Measurements from ENCODE around the gene PIK3C2G.

PIK3C2G gene

DNA sequence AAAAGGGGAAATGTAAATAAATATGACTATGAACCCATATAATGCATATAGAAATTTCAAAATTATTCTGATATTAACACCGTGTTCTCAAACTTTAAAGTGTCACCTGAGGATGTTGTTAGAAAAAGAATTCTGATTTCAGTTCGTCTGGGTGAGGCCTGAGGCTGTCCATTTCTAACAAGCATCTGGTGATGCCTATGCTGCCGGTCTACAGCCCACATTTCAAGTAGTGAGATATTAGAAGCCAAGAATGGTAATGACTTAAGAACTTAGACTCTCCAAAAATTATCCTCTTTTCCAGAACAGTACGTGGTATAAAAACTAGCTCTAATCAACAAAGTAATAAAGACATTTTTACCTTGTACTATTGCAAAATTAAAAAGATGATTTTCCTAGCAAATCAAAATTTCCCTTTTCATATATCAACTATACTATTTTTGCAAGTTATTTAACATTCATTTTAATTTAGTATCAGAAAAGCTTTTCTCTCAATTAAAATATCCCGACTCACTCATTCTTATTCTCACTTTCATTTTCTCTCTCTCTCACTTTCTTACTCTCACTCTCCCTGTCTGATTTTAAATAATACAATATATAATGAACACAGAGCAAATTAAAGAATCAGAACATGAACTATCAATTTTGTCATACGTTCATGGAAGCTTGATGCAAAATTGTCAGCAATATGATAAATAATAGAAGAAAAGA, 35.0 kb downstream of the PIK3C2G start:
- no peaks in the 10 kb centered on the region for H3K4me1 Mint-ChIP-seq (ENCODE audit: low read depth)
- H3K27me3 Mint-ChIP-seq: no peaks in the 10 kb centered on the region
- H3K4me3 Mint-ChIP-seq: no peak overlapping the region
- no peak overlapping the region for H3K27ac Mint-ChIP-seq
- no peaks in the 10 kb centered on the region for H3K36me3 Mint-ChIP-seq (ENCODE audit: low read depth)
- H3K9me3 Mint-ChIP-seq: peaks cover 5% of the 10 kb centered on the region
- no peak for DNase-seq

DNA sequence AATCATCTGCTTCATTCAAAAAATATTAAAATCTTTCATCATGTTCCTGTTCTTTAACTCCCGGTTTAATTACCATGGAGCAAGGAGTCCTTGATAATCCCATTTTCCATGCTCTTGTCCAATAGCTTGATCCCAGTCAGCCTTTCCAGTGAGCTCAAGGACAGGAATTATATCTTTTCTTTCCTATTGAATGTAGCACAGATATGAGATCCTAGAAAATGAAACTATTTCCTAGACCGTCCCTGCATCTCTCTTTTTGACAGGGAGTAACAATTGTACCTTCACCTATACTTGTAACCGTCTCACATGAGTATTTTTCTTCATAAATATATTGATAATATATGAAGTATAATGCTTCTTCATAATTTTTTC, 35.6 kb downstream of the PIK3C2G start:
- DNase-seq: no peak
- Mint-ChIP-seq H3K4me1 (ENCODE audit: low read depth) (no peaks in the 10 kb centered on the region), H3K4me3 (no peak overlapping the region), H3K27ac (no peak overlapping the region), H3K36me3 (ENCODE audit: low read depth) (no peaks in the 10 kb centered on the region), H3K27me3 (no peaks in the 10 kb centered on the region), H3K9me3 (peaks cover 5% of the 10 kb centered on the region)

DNA sequence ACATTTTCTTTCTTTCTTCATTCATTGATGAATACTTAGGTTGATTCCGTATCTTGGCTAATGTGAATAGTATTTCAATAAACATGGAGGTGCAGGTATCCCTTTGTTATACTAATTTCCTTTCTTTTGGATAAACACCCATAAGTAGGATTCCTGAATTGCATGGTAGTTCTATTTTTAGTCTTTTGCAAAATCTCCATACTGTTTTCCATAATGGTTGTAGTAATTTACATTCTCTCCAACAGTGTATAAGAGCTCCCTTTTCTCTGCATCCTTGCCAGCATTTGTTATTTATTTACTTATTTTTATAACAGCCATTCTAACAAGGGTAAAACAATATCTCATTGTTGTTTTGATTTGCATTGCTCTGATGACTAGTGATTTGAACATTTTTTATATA, 36.6 kb downstream of the PIK3C2G start:
- Mint-ChIP-seq H3K27me3 (no peaks in the 10 kb centered on the region), H3K4me3 (no peak overlapping the region), H3K36me3 (ENCODE audit: low read depth) (no peaks in the 10 kb centered on the region), H3K4me1 (ENCODE audit: low read depth) (no peaks in the 10 kb centered on the region), H3K9me3 (peaks cover 5% of the 10 kb centered on the region), H3K27ac (no peak overlapping the region)
- DNase-seq: no peak

DNA sequence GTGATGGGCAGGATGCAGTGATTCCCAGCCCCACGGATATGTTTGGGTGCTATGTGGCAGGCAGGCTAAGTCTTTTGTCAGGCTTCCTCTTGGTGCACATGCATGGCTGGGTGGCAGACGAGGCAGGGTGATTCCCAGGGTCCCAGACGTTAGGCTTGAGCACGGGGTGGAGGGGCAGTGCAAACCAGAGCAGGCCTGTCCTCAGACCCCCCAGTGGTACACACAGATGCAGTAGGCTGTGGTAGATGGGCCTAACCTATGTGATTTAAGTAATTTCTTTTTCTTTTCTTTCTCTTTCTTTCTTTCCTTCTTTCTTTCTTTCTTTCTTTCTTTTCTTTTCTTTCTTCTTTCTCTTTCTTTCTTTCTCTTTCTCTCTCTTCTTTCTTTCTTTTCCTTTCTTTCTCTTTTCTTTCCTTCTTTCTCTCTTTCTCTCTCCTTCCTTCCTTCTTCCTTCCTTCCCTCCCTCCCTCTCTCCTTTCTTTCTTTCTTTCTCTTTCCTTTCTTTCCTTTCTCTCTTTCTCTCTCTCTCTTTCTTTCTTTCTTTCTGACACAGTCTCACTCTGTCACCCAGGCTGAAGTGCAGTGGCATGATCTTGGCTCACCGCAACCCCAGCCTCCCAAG, 41.6 kb downstream of the PIK3C2G start:
- no peaks in the 10 kb centered on the region for H3K27me3 Mint-ChIP-seq
- peaks cover 1% of the 10 kb centered on the region for H3K9me3 Mint-ChIP-seq
- H3K27ac Mint-ChIP-seq: no peak overlapping the region
- no peak overlapping the region for H3K4me3 Mint-ChIP-seq
- no peaks in the 10 kb centered on the region for H3K36me3 Mint-ChIP-seq (ENCODE audit: low read depth)
- no peak for DNase-seq
- no peaks in the 10 kb centered on the region for H3K4me1 Mint-ChIP-seq (ENCODE audit: low read depth)

DNA sequence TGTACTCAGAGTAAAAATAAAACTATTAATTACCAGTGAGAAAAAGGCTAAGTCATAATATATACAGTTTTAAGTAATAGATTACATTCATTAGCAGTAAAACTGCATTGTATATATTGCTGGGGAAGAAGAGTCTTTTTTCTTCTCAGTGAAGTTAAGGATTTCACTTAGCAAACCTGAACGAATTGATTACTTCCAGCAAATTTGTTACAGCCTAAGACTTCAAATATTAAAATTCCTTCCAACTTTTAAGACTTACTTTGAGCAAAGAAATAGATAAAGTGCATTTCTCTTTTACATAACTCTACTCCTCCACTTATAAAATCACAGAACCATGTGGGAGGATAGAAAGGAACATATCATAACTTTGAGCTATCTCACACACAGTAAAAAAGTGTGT, 43.3 kb downstream of the PIK3C2G start:
- no peak overlapping the region for H3K27ac Mint-ChIP-seq

DNA sequence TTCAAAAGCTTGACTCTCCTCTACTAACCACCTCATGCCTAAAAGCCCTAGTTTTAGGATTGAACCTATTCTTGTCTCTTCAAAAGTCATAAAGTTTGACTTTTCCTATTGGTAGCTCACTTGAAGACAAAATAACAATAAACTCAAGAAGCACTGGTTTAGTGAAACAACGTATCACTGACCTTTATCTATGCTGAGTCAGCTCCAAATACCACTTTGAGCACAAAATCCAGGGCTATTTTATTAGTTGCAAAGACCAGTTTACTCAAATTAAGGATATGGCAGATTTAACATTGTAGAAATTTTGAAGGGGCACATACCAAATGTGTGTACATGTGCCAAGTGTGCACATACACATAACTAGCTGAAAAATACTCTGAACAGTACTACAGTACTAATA, 45.0 kb downstream of the PIK3C2G start:
- no peak overlapping the region for H3K27ac Mint-ChIP-seq

More for the DNA sequence above, 43.3 kb downstream of the PIK3C2G start:
- Mint-ChIP-seq H3K4me1 (ENCODE audit: low read depth) (no peaks in the 10 kb centered on the region), H3K4me3 (no peak overlapping the region), H3K36me3 (ENCODE audit: low read depth) (no peaks in the 10 kb centered on the region), H3K9me3 (no peaks in the 10 kb centered on the region), H3K27me3 (no peaks in the 10 kb centered on the region)
- no peak for DNase-seq

DNA sequence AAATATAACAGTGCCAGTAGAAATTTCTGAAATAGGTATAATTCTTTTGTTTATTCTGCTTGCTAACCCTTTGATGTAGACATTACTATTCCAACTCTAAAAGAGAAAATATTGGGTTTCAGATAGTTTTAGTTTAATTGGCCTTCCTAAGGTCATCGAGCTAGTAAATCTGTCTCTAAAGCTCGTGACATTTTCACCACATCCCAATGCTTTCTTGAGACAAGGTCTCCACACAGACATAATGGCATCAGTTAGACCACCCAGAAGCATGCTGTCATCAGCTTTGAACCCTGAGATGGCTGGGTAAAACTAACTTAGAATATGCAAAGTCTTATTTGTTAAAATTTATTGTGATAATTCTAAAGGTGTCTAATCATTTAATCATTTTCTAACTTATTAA, 52.0 kb downstream of the PIK3C2G start:
- no peak for DNase-seq
- H3K4me1 Mint-ChIP-seq (ENCODE audit: low read depth): no peaks in the 10 kb centered on the region
- H3K27me3 Mint-ChIP-seq: no peaks in the 10 kb centered on the region
- no peak overlapping the region for H3K4me3 Mint-ChIP-seq
- H3K27ac Mint-ChIP-seq: no peak overlapping the region
- no peaks in the 10 kb centered on the region for H3K36me3 Mint-ChIP-seq (ENCODE audit: low read depth)
- no peaks in the 10 kb centered on the region for H3K9me3 Mint-ChIP-seq

More for the DNA sequence above, 45.0 kb downstream of the PIK3C2G start:
- H3K9me3 Mint-ChIP-seq: no peaks in the 10 kb centered on the region
- H3K36me3 Mint-ChIP-seq (ENCODE audit: low read depth): no peaks in the 10 kb centered on the region
- H3K4me1 Mint-ChIP-seq (ENCODE audit: low read depth): no peaks in the 10 kb centered on the region
- H3K27me3 Mint-ChIP-seq: no peaks in the 10 kb centered on the region
- H3K4me3 Mint-ChIP-seq: no peak overlapping the region
- no peak for DNase-seq

DNA sequence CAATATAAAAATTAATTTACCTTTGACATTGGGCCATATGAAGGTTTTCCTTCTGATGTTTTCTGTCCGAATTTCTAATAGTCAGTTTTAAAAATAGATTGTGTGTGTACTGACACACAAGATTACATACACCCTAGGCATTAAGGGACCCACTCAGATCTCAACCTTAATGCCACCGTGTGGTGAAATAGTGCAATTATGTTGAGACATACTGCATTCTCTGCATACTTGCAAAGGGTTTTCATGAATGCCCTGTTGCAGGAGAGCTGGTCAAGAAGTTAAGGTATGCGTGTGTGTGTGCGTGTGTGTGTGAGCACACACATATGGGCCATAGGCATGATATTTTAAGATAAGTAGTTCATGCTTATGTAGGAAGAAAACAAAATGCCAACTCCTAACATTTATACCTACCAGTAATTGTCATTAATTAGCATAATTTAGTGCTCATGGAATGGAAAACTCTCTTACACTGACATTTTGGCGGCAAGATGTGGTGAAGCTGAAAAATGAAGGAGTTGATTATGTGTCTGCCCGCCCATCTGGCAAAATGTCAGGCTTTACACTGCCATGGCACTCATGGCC, 58.8 kb downstream of the PIK3C2G start:
- H3K27ac Mint-ChIP-seq: no peak overlapping the region
- no peaks in the 10 kb centered on the region for H3K36me3 Mint-ChIP-seq (ENCODE audit: low read depth)
- H3K4me3 Mint-ChIP-seq: no peak overlapping the region

DNA sequence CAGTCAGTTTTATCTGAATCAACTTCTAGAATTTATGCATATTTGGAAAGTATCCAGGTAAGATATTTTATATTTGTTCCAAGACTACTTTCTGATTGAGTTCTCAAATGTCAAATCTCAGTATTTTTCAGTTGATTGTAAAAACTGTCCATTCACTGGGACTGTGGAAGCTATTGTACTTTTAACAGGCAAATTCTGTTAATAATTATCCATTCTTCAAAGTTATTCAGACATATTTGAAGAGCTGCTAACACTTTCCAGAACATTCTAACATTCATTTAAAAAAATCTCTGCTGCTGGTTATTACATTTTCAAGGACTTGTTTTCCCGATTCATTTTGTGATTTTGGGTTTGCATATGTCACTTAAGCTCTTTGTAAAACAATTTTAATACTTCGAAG, 59.7 kb downstream of the PIK3C2G start:
- H3K4me3 Mint-ChIP-seq: no peak overlapping the region
- H3K9me3 Mint-ChIP-seq: peaks cover 2% of the 10 kb centered on the region

More for the DNA sequence above, 58.8 kb downstream of the PIK3C2G start:
- H3K9me3 Mint-ChIP-seq: peaks cover under 1% of the 10 kb centered on the region
- DNase-seq: no peak
- no peaks in the 10 kb centered on the region for H3K4me1 Mint-ChIP-seq (ENCODE audit: low read depth)
- no peaks in the 10 kb centered on the region for H3K27me3 Mint-ChIP-seq

DNA sequence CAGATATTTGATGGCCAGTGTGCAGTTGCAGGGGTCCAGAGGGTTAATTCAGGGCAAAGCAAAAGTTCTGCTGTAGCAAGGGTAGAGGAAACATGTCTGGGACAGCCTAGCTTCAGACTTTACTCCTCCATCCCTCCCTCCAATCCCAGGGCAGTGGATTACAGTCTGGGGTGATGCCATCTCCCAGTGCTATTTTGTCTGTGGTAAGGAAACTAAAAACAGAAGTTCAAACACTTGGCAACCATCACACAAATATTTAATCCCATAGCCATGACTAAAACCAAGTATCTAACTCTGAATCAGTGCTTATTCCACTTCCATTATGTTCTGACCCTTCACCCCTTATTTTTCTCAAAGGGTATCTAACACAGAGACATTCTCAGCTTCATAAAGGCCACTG, 61.8 kb downstream of the PIK3C2G start:
- Mint-ChIP-seq H3K4me1 (ENCODE audit: low read depth) (no peaks in the 10 kb centered on the region), H3K27me3 (no peaks in the 10 kb centered on the region)
- DNase-seq: no peak

More for the DNA sequence above, 59.7 kb downstream of the PIK3C2G start:
- no peak for DNase-seq
- H3K36me3 Mint-ChIP-seq (ENCODE audit: low read depth): no peaks in the 10 kb centered on the region
- no peaks in the 10 kb centered on the region for H3K27me3 Mint-ChIP-seq
- H3K4me1 Mint-ChIP-seq (ENCODE audit: low read depth): no peaks in the 10 kb centered on the region
- no peak overlapping the region for H3K27ac Mint-ChIP-seq

DNA sequence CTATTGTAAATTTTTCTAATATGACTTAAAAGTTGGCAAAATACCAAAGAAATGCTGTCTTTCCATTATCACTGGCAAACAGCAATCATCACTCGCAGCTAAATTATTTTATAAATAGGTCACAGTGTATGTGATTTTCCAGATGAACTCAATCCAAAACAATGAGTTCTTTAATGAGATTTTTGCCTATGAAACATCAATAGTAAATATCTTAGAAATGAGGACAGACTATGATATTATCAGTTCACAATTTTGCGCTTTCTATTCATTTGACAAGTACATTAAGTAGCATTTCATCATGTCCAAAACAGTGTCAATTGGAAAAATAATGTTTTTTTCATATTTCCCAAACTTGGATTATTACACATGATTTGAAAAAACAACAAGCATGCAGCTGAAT, 65.7 kb downstream of the PIK3C2G start:
- H3K4me3 Mint-ChIP-seq: no peak overlapping the region
- H3K9me3 Mint-ChIP-seq: peaks cover 6% of the 10 kb centered on the region
- H3K36me3 Mint-ChIP-seq (ENCODE audit: low read depth): no peaks in the 10 kb centered on the region
- H3K27ac Mint-ChIP-seq: no peak overlapping the region
- H3K4me1 Mint-ChIP-seq (ENCODE audit: low read depth): no peaks in the 10 kb centered on the region
- no peaks in the 10 kb centered on the region for H3K27me3 Mint-ChIP-seq
- no peak for DNase-seq

More for the DNA sequence above, 61.8 kb downstream of the PIK3C2G start:
- no peak overlapping the region for H3K27ac Mint-ChIP-seq
- H3K9me3 Mint-ChIP-seq: peaks cover 4% of the 10 kb centered on the region
- H3K4me3 Mint-ChIP-seq: no peak overlapping the region
- H3K36me3 Mint-ChIP-seq (ENCODE audit: low read depth): no peaks in the 10 kb centered on the region

DNA sequence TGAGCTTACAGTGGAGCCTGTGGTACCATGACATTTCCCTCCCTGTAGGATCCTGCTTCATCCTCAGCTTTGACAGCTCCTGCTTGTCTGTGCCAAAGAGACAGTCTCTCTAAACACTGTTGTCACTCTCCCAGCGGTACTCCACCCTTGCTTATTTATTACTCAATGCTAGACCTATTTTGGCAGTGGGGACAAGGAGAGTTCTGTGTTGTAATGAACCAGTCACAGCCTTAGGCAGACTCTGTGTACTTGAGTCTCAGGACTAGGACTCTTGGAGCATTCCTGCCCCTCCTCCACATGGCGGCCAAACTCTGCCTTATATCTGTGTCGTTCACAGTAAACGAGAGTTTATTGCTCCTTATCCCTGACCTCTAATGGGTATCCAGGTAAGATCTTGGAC, 70.9 kb downstream of the PIK3C2G start:
- Mint-ChIP-seq H3K27ac (no peak overlapping the region), H3K27me3 (no peaks in the 10 kb centered on the region), H3K4me3 (no peak overlapping the region), H3K36me3 (ENCODE audit: low read depth) (no peaks in the 10 kb centered on the region), H3K4me1 (ENCODE audit: low read depth) (no peaks in the 10 kb centered on the region), H3K9me3 (peaks cover 8% of the 10 kb centered on the region)
- no peak for DNase-seq

DNA sequence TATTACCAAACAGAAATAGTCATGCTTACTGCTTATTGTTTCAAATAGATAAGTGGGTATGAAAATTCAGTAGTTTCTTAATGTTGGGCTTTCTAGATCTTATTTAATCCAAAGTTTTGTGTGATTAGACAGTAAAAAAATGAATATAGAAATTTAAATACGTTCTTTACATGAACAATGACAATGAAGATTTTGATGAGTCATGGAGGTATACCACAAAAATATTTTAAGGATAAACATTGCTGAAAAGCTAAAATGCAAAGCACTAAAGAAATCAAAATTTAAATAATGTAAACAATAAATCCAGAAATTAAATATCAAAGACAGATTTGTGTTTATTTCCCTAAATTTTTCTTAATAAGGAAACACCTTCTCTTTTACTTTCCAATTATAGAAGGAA, 78.3 kb downstream of the PIK3C2G start:
- Mint-ChIP-seq H3K9me3 (peaks cover 7% of the 10 kb centered on the region), H3K27me3 (no peaks in the 10 kb centered on the region), H3K27ac (no peak overlapping the region), H3K4me3 (no peak overlapping the region), H3K36me3 (ENCODE audit: low read depth) (no peaks in the 10 kb centered on the region), H3K4me1 (ENCODE audit: low read depth) (no peaks in the 10 kb centered on the region)
- DNase-seq: no peak

DNA sequence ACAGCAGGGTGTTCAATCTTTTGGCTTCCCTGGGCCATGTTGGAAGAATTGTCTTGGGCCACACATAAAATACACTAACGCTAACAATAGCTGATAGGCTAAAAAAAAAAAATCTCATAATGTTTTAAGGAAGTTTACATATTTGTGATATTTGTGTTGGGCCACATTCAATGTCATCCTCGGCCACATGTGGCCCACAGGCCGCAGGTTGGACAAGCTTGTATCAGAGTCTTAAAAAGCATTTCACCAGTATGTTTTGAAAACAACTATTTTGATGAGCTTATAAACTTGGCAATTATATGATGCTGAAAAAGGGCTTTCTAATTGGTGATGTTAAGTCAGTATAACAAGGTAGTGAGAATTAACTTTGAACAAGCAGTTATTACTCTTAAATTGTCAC, 78.9 kb downstream of the PIK3C2G start:
- Mint-ChIP-seq H3K4me1 (ENCODE audit: low read depth) (no peaks in the 10 kb centered on the region), H3K27me3 (no peaks in the 10 kb centered on the region), H3K27ac (no peak overlapping the region), H3K9me3 (peaks cover 7% of the 10 kb centered on the region), H3K4me3 (no peak overlapping the region), H3K36me3 (ENCODE audit: low read depth) (no peaks in the 10 kb centered on the region)
- no peak for DNase-seq

DNA sequence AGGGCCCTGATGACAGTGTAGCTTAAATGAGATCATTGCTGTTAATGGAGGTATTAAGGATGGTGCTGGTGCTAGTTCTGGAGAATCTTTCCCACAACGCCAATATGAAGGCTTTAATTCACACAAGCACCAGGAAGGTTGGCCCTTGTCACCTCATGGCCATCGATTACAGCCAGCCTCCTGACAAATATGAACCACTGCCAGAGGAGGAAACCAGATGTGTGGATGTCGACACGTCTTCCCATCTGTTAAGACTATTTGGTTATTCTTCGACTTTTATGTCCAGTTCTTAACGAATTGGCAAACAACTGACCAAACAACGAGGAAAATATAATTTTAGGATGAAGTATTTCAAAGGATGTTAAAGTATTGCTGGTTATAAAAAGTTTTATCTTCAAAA, 79.5 kb downstream of the PIK3C2G start:
- no peaks in the 10 kb centered on the region for H3K36me3 Mint-ChIP-seq (ENCODE audit: low read depth)
- H3K4me3 Mint-ChIP-seq: no peak overlapping the region

More for the DNA sequence above, 79.5 kb downstream of the PIK3C2G start:
- Mint-ChIP-seq H3K27ac (no peak overlapping the region), H3K27me3 (no peaks in the 10 kb centered on the region), H3K4me1 (ENCODE audit: low read depth) (no peaks in the 10 kb centered on the region), H3K9me3 (peaks cover 7% of the 10 kb centered on the region)
- no peak for DNase-seq
